HG03039 (cell line): ENCODE data around the gene TFCP2L1.

Experiments used
- ATAC-seq: cut with Tn5 transposase; IDR thresholded peaks from one replicate; pipeline ENCODE4 v1.9.1; 2021; ENCODE audit warnings: mild to moderate bottlenecking, moderate library complexity; ENCODE audit not compliant: unreplicated experiment

TFCP2L1 gene

GRCh38 chr2:121200011-121200347 is 85.0 kb downstream of the TFCP2L1 start:
- ATAC-seq: no peak

DNA sequence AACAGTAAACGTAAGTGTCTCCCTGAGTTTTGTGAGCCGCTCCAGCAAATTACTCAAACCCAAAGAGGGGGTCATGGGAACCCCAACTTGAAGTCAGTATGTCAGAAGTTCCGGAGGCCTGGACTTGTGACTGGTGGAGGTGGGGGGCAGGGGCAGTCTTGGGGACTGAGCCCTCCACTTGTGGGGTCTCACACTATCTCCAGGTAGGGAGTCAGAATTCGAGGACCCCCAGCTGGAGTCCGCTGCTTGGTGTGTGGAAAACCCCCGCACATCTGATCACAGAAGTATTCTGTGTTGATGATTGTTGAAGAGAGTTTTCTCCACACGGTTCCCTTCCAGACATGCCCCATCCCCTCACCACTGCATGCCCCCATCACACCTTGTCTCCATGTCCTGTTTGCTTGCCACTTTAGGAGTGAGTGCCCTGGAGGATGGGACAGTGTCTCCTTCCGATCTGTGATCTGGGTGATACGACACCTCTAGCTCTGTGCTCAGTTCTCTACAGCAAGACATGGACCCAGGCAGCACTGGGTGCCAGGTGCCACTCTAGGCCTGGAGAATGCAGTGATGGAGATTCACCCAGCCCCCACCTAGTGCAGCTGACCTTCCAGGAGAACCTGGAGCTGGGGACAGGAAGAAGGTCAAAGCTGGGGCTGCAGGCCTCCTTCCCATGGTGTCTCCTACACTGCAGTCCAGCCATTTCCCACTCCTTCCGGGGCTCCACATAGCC is 85.6 kb downstream of the TFCP2L1 start:
- ATAC-seq: no peak

- no peak for ATAC-seq
These were observed 87.5 kb downstream of the TFCP2L1 start for GRCh38 chr2:121197369-121198091.

- ATAC-seq: no peak
These were observed 88.2 kb downstream of the TFCP2L1 start for GRCh38 chr2:121196849-121197155.

DNA sequence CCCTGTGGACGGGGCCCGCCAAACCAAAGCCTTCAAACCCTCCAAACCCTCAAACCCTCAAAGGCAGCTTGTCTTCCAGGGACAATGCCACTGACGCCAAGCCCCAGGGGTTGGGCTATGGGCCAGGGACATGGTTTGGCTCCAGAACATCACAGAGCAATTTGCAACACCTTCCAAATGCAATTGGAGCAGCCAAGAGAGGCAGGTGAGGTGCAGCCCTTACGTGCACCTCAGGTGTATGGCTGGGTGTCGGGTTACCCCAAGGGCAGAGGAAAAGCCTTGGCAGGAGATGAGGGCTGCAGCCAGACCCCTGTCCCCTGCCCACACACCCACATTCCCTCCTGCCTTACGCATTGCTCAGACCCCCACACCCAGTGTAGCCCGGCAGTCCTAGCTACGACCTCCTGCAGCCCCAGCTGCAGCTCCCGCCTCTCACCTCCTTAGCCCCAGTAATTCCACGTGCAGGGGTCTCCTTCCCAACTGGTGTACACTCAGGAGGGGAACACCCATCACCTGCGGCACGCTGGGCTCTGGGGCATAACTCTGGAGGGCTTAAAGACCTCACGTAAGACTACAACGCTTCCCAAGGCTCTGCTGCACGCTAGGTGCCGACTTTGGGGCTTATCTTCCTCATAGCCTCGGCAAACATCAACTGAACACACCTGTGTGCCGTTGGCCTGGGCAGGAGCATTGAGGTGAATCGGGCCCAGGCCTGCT is 88.7 kb downstream of the TFCP2L1 start:
- no peak for ATAC-seq

- ATAC-seq: no peak
These were observed 90.0 kb downstream of the TFCP2L1 start for GRCh38 chr2:121195036-121195435.

GRCh38 chr2:121194626-121195025 is 90.4 kb downstream of the TFCP2L1 start:
- no peak for ATAC-seq

- ATAC-seq: no peak
These were observed 91.8 kb downstream of the TFCP2L1 start for GRCh38 chr2:121193185-121193584.

DNA sequence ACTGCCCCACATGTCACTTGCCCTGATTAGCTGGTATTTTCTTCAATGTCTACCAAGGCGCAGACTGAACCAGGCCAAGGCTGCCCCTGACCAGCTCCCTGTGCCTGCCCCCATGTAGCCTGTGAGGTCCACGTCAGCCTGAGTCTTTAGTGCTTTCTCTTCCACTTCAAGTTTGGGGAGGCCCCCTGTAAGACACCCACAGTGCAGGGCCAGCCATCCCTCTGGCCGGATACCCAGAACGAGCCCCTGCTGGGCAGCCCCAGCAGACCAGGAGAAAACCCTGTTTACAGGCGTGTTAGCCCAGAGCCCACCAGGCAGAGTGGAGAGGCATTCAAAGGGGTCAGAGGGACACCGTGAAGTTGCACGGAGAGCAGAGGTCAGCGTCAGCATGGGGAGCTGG is 92.4 kb downstream of the TFCP2L1 start:
- ATAC-seq: no peak

GRCh38 chr2:121191191-121192170 is 93.5 kb downstream of the TFCP2L1 start:
- no peak for ATAC-seq

GRCh38 chr2:121189661-121190381 is 95.2 kb downstream of the TFCP2L1 start:
- ATAC-seq: no peak

- no peak for ATAC-seq
These were observed 96.0 kb downstream of the TFCP2L1 start for GRCh38 chr2:121189011-121189410.

- ATAC-seq: no peak
These were observed 97.0 kb downstream of the TFCP2L1 start for GRCh38 chr2:121187982-121188411.

GRCh38 chr2:121187351-121187981 is 97.5 kb downstream of the TFCP2L1 start:
- no peak for ATAC-seq

DNA sequence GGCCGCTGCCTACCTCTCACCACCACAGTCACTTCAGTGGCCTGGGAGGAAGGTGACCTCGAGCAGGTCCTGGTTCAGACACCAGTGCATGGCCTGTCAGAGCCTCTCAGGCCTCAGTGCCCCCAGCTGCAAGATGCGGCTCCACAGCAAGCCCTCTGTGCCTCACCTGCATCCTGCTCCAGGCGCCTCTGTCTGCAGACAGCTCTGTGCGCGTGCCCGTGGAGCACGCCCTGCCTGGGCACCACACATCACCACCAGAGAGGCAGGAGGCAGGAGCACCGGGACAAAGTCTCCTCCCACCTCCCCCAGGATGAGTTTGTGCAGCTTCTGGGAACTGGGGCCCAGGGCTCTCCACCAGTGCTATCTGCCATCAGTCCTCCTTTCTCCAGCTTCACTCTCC is 98.7 kb downstream of the TFCP2L1 start:
- no peak for ATAC-seq

DNA sequence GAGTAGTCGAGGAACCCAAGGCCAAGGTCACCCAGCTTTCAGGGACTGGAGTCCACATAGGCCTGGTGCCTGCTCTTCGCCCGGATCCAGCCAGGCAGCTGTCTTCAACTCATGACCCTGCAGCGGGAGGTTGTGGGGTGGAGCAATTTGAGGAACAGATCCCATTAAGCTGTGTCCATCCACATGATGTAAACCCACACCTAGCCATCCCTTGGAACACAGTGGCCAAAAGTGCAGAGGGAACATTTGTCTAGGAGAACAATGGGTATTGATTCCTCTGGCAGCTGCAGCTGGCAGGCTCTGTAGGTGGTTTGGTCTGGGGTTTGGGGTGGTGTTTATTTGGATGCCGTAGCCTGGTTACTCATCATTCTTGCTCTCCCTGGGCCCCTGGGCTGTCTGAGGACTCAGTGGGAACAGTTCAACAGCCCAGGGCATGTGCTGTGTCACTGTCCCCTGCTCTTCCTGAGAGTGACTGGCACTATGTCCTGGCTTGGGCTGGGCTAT is 99.4 kb downstream of the TFCP2L1 start:
- ATAC-seq: no peak

GRCh38 chr2:121185111-121185510 is 99.9 kb downstream of the TFCP2L1 start:
- ATAC-seq: no peak

DNA sequence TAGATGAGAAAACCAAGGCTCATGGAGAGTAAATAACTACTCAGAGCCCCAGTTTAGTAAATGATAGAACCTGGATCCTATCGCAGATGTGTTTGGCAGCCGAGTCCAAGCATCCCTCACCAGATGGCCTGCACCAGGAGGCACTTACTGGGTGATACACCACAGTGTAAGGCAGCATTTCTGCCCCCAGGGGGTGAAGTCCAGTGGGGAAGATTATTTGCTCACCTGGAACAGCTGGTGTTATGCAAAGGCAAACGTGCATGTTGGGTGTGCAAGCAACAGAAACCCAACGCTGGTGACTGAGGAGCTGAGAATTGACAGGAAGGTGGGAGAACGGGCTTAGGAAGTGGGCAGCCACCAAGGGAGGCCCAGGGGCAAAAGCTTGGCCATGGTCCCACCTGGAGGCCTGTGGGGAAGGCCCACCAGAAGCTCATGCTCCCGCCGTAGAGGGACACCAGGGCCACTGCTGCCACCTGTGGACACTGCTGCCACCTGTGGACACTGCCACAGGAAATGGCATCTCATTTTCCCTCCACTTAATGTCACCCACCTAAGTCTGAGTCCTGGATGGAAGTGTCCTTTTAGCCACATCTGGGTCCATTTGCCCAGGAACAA is 100.6 kb downstream of the TFCP2L1 start:
- no peak for ATAC-seq

DNA sequence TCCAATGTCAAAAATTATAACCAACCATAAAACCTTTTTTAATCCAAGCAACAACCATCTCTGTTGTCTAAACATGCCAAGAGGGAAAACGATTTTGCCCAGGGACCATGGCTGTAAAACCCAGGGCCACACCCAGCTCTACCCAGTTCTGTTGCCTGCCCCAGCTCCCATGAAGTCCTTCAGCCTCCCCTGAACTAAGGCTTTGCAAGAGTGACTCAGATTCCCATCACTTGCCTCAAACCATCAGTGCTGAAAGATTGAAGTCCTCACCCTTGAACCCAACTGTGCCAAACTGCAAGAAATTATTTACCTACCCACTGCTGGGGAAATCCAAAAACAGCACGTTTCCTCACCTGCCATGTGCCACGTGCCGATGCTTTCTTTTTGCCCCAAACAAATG is 102.5 kb downstream of the TFCP2L1 start:
- no peak for ATAC-seq
